Karpas-422 (cell line): ENCODE results near the gene MED13L. TPM values are rescaled to one million over a fixed set of nuclear protein-coding genes. Genes with fewer than 3 reads are reported as not detected.
"Not testable (repeated sequence)": the region's sequence is repeated elsewhere in the genome, so short reads cannot be mapped to it uniquely, and the experiment has no call there.

Experiments
- DNase-seq: peaks from one replicate; pipeline ENCODE4 v3.0.0-alpha.2; 2015
- H2AFZ ChIP-seq: fragments of 200-600 bp; sonication (generic); 2 replicates; pipeline ENCODE4 v1.6.1; 2014; ENCODE audit warnings: antibody characterized with exemption, low read length, mixed read lengths
- H3K27ac ChIP-seq: fragments of 200-600 bp; sonication (generic); 2 replicates; pipeline ENCODE4 v1.5.1; 2014; ENCODE audit warnings: mild to moderate bottlenecking, low read length, moderate library complexity
- H3K27me3 ChIP-seq: fragments of 200-600 bp; sonication (generic); 2 replicates; pipeline ENCODE4 v1.6.1; 2014; ENCODE audit warnings: low read length, mixed read lengths
- H3K36me3 ChIP-seq: fragments of 200-600 bp; sonication (generic); 2 replicates; pipeline ENCODE4 v1.6.1; 2014; ENCODE audit warnings: low read length, mixed read lengths; ENCODE audit not compliant: insufficient read depth
- H3K4me1 ChIP-seq: fragments of 200-600 bp; sonication (generic); 2 replicates; pipeline ENCODE4 v1.6.1; 2014; ENCODE audit warnings: mild to moderate bottlenecking, low read length, mixed read lengths
- H3K4me2 ChIP-seq: fragments of 200-600 bp; sonication (generic); 2 replicates; pipeline ENCODE4 v1.6.1; 2014; ENCODE audit warnings: low read length, low read depth, mild to moderate bottlenecking; ENCODE audit not compliant: poor library complexity, severe bottlenecking
- H3K4me3 ChIP-seq: fragments of 200-600 bp; sonication (generic); 2 replicates; pipeline ENCODE4 v1.5.1; 2014; ENCODE audit warnings: mild to moderate bottlenecking, antibody characterized with exemption, low read length, mixed read lengths
- H3K79me2 ChIP-seq: fragments of 200-600 bp; sonication (generic); 2 replicates; pipeline ENCODE4 v1.6.1; 2014; ENCODE audit warnings: mild to moderate bottlenecking, low read length, mixed read lengths
- H3K9ac ChIP-seq: fragments of 200-600 bp; sonication (generic); 2 replicates; pipeline ENCODE4 v1.6.0; 2014; ENCODE audit warnings: low read length
- H3K9me2 ChIP-seq: fragments of 200-600 bp; sonication (generic), shearing (Covaris generic); replicated peaks from 2 replicates; pipeline ENCODE4 v1.6.0; 2014; ENCODE audit warnings: mild to moderate bottlenecking, low read length, moderate library complexity; ENCODE audit not compliant: insufficient read depth
- H3K9me3 ChIP-seq: fragments of 300-700, 200-600 bp; sonication (generic); 2 replicates; pipeline ENCODE4 v1.6.1; 2014; ENCODE audit warnings: low read length, mixed read lengths
- H4K20me1 ChIP-seq: fragments of 200-600 bp; sonication (generic); 2 replicates; pipeline ENCODE4 v1.6.1; 2014; ENCODE audit warnings: mild to moderate bottlenecking, antibody characterized with exemption, low read length, low read depth; ENCODE audit not compliant: insufficient read depth
- total RNA-seq: library from RNA; depleted of rRNA; stranded (reverse); fragments of >200 nt; shearing (Covaris generic); gene quantifications from 2 replicates; pipeline ENCODE4 v1.2.3, GENCODE V29; 2014; ENCODE audit warnings: low replicate concordance

Gene MED13L
- total RNA-seq, 1 experiment from 2014 or later, result 37.5 TPM

- H3K27ac ChIP-seq, H2AFZ ChIP-seq, H3K9ac ChIP-seq, H3K9me2 ChIP-seq, H3K4me1 ChIP-seq, H3K27me3 ChIP-seq, DNase-seq, H3K79me2 ChIP-seq, H3K4me3 ChIP-seq, H3K4me2 ChIP-seq, H3K9me3 ChIP-seq, H3K36me3 ChIP-seq: not testable (repeated sequence)
- peaks cover 38% of the 10 kb centered on the region for H4K20me1 ChIP-seq
Observed at GRCh38 chr12:116131987-116132386, 145.5 kb downstream of the MED13L start.

- Histone ChIP-seq H3K27ac (no peak overlapping the region), H3K4me2 (no peak overlapping the region), H3K36me3 (no peaks in the 10 kb centered on the region), H4K20me1 (peaks cover 40% of the 10 kb centered on the region), H3K9ac (no peak overlapping the region), H3K4me3 (no peak overlapping the region), H3K9me2 (no peaks in the 10 kb centered on the region), H3K79me2 (no peaks in the 10 kb centered on the region), H3K9me3 (no peaks in the 10 kb centered on the region), H2AFZ (no peak overlapping the region), H3K27me3 (no peaks in the 10 kb centered on the region), H3K4me1 (no peaks in the 10 kb centered on the region)
- DNase-seq, result no peak
Observed at GRCh38 chr12:116131176-116131575, 146.3 kb downstream of the MED13L start.

- Histone ChIP-seq H3K4me3 (no peak overlapping the region), H4K20me1 (peaks cover 45% of the 10 kb centered on the region), H3K4me2 (no peak overlapping the region), H3K4me1 (no peaks in the 10 kb centered on the region), H3K9me2 (no peaks in the 10 kb centered on the region), H3K79me2 (no peaks in the 10 kb centered on the region), H3K36me3 (no peaks in the 10 kb centered on the region), H3K27me3 (no peaks in the 10 kb centered on the region), H3K27ac (no peak overlapping the region), H2AFZ (no peak overlapping the region), H3K9me3 (no peaks in the 10 kb centered on the region), H3K9ac (no peak overlapping the region)
- DNase-seq, result no peak
Observed at GRCh38 chr12:116130431-116130830, 147.1 kb downstream of the MED13L start.

- Histone ChIP-seq H3K9me3 (no peaks in the 10 kb centered on the region), H3K27ac (no peak overlapping the region), H3K9ac (no peak overlapping the region), H3K4me2 (no peak overlapping the region), H3K9me2 (no peaks in the 10 kb centered on the region), H3K79me2 (no peaks in the 10 kb centered on the region), H3K4me1 (no peaks in the 10 kb centered on the region), H3K4me3 (no peak overlapping the region), H3K27me3 (no peaks in the 10 kb centered on the region), H4K20me1 (peaks cover 42% of the 10 kb centered on the region), H2AFZ (no peak overlapping the region), H3K36me3 (no peaks in the 10 kb centered on the region)
- DNase-seq, result no peak
Observed at GRCh38 chr12:116128779-116129178, 148.7 kb downstream of the MED13L start.

- Histone ChIP-seq H3K27ac (no peak overlapping the region), H3K4me2 (no peak overlapping the region), H3K9me3 (no peaks in the 10 kb centered on the region), H2AFZ (no peak overlapping the region), H3K4me1 (no peaks in the 10 kb centered on the region), H3K79me2 (no peaks in the 10 kb centered on the region), H3K4me3 (no peak overlapping the region), H3K9me2 (no peaks in the 10 kb centered on the region), H4K20me1 (peaks cover 36% of the 10 kb centered on the region), H3K9ac (no peak overlapping the region), H3K36me3 (no peaks in the 10 kb centered on the region), H3K27me3 (no peaks in the 10 kb centered on the region)
- no peak for DNase-seq
Observed at GRCh38 chr12:116127859-116128258, 149.6 kb downstream of the MED13L start.

GRCh38 chr12:116126610-116127009 lies 150.9 kb downstream of the MED13L start:
- no peak overlapping the region for H2AFZ ChIP-seq
- H3K4me2 ChIP-seq, result no peak overlapping the region
- H3K27me3 ChIP-seq, result no peaks in the 10 kb centered on the region
- DNase-seq, result no peak
- H3K27ac ChIP-seq, result no peak overlapping the region
- H3K9me2 ChIP-seq, result no peaks in the 10 kb centered on the region
- no peak overlapping the region for H3K9ac ChIP-seq
- no peaks in the 10 kb centered on the region for H3K4me1 ChIP-seq
- no peaks in the 10 kb centered on the region for H3K79me2 ChIP-seq
- no peaks in the 10 kb centered on the region for H3K9me3 ChIP-seq
- no peak overlapping the region for H3K4me3 ChIP-seq
- no peaks in the 10 kb centered on the region for H3K36me3 ChIP-seq
- peaks cover 46% of the 10 kb centered on the region for H4K20me1 ChIP-seq

- Histone ChIP-seq H3K9me3 (no peaks in the 10 kb centered on the region), H3K27me3 (no peaks in the 10 kb centered on the region), H3K79me2 (no peaks in the 10 kb centered on the region), H3K36me3 (no peaks in the 10 kb centered on the region), H2AFZ (no peak overlapping the region), H4K20me1 (peaks cover 46% of the 10 kb centered on the region), H3K27ac (no peak overlapping the region), H3K4me3 (no peak overlapping the region), H3K4me1 (no peaks in the 10 kb centered on the region), H3K9ac (no peak overlapping the region), H3K9me2 (no peaks in the 10 kb centered on the region), H3K4me2 (no peak overlapping the region)
- no peak for DNase-seq
Observed at GRCh38 chr12:116125956-116126566, 151.4 kb downstream of the MED13L start.

- H3K27me3 ChIP-seq, result no peaks in the 10 kb centered on the region
- peaks cover 49% of the 10 kb centered on the region for H4K20me1 ChIP-seq
- no peak overlapping the region for H2AFZ ChIP-seq
- H3K9me2 ChIP-seq, result no peaks in the 10 kb centered on the region
- H3K79me2 ChIP-seq, result no peaks in the 10 kb centered on the region
- H3K27ac ChIP-seq, result no peak overlapping the region
- no peak overlapping the region for H3K4me3 ChIP-seq
- no peaks in the 10 kb centered on the region for H3K36me3 ChIP-seq
- no peak overlapping the region for H3K4me2 ChIP-seq
- no peak for DNase-seq
- no peaks in the 10 kb centered on the region for H3K9me3 ChIP-seq
- H3K9ac ChIP-seq, result no peak overlapping the region
- H3K4me1 ChIP-seq, result no peaks in the 10 kb centered on the region
Observed at GRCh38 chr12:116125084-116125483, 152.4 kb downstream of the MED13L start.
